K562 (cell line): Measurements from ENCODE around the gene PIGM. TPM values are rescaled to one million over a fixed set of nuclear protein-coding genes. Genes with fewer than 3 reads are reported as not detected.

Source experiments
- ATAC-seq: fragments of 200-7000 bp; cut with Tn5 transposase; 3 replicates; pipeline ENCODE4 v1.9.1; 2020; ENCODE audit warnings: moderate library complexity
- BruUV-seq: library from RNA; stranded (reverse); fragments of 400-500 nt; replicated peaks from 2 replicates; lab custom pipeline; 2021; lab: Mats Ljungman, UMichigan
- CTCF ChIA-PET: fragments of 300-600 bp; formaldehyde crosslinking; extraction: SDS; loops from one replicate; lab custom pipeline; 2021; ENCODE audit warnings: low intra/inter-chr PET ratio; lab: Yijun Ruan, JAX
- POLR2A ChIA-PET: fragments of 300-600, 350-650 bp; sonication (Branson Sonifier 250); formaldehyde crosslinking; extraction: SDS; loops from one replicate; lab custom pipeline; 2021; ENCODE audit warnings: antibody characterized with exemption, inconsistent platforms; lab: Yijun Ruan, JAX
- DNase-seq, 4 experiments: peaks; one replicate each; pipeline versions ENCODE4 v3.0.0 to v3.0.0-alpha.2; 2011 to 2018; ENCODE audit warnings: low spot score in 3 of 4, mixed read lengths in 3 of 4; ENCODE audit errors: extremely low read depth in 1 of 4
- FAIRE-seq: peaks from 2 replicates; lab custom pipeline; 2011; peaks lifted over from hg19 to GRCh38; lab: Jason Lieb, UNC
- H2AFZ ChIP-seq: 2 replicates; pipeline ENCODE4 v1.6.0; 2011; ENCODE audit warnings: low read depth, low read length, control low read depth, inconsistent platforms
- H3K27ac ChIP-seq: fragments of 200-600 bp; 3 replicates; pipeline ENCODE4 v1.8.0; 2011; ENCODE audit warnings: low read depth, mild to moderate bottlenecking, control low read depth, inconsistent platforms, low read length, moderate library complexity, mixed read lengths; ENCODE audit errors: extremely low read depth
- H3K27me3 ChIP-seq, 2 experiments: fragments of 300-600 bp in 1 of 2; 2 replicates in 1 of 2; 3 replicates in 1 of 2; pipeline versions ENCODE4 v1.6.0 to v1.8.0; 2011; ENCODE audit warnings: inconsistent platforms in 2 of 2, low read length in 2 of 2, mild to moderate bottlenecking in 1 of 2, mixed read lengths in 1 of 2, moderate library complexity in 1 of 2; ENCODE audit not compliant: control insufficient read depth in 2 of 2, insufficient read depth in 2 of 2
- H3K36me3 ChIP-seq: fragments of 300-600 bp; 3 replicates; pipeline ENCODE4 v1.8.0; 2011; ENCODE audit warnings: mild to moderate bottlenecking, low read length, inconsistent platforms; ENCODE audit not compliant: control insufficient read depth, insufficient read depth
- H3K4me1 ChIP-seq, 2 experiments: fragments of 200-600 bp in 1 of 2; replicated peaks in 1 of 2; 2 replicates in 1 of 2; 3 replicates in 1 of 2; pipeline versions ENCODE4 v1.5.1 to v1.8.0; 2011; ENCODE audit warnings: inconsistent platforms in 2 of 2, low read length in 2 of 2, mild to moderate bottlenecking in 1 of 2, mixed read lengths in 1 of 2, moderate library complexity in 1 of 2; ENCODE audit not compliant: control insufficient read depth in 2 of 2, insufficient read depth in 2 of 2
- H3K4me2 ChIP-seq: 2 replicates; pipeline ENCODE4 v1.6.1; 2011; ENCODE audit warnings: low read length, control low read depth, inconsistent platforms, mixed read lengths; ENCODE audit not compliant: insufficient read depth
- H3K4me3 ChIP-seq: fragments of 200-600 bp; sonication (generic), shearing (Covaris generic); 2 replicates; pipeline ENCODE4 v1.5.1; 2016; ENCODE audit warnings: control low read depth, inconsistent platforms
- H3K79me2 ChIP-seq: fragments of 200-600 bp; 3 replicates; pipeline ENCODE4 v1.8.0; 2011; ENCODE audit warnings: low read length, inconsistent platforms; ENCODE audit not compliant: control insufficient read depth, insufficient read depth
- H3K9ac ChIP-seq, 2 experiments: 2 replicates each; pipeline versions ENCODE4 v1.6.0 to v1.6.1; 2011; ENCODE audit warnings: low read depth in 2 of 2, low read length in 2 of 2, control low read depth in 1 of 2, inconsistent platforms in 1 of 2, mild to moderate bottlenecking in 1 of 2, mixed read lengths in 1 of 2; ENCODE audit not compliant: insufficient read depth in 1 of 2
- H3K9me1 ChIP-seq: one replicate; pipeline ENCODE4 v1.6.0; 2011; ENCODE audit warnings: inconsistent platforms, mild to moderate bottlenecking, low read length, moderate library complexity; ENCODE audit not compliant: control insufficient read depth, insufficient read depth
- H3K9me3 ChIP-seq: replicated peaks from 2 replicates; pipeline ENCODE4 v1.5.1; 2011; ENCODE audit warnings: low read depth, low read length, inconsistent platforms; ENCODE audit not compliant: control insufficient read depth, insufficient read depth
- H4K20me1 ChIP-seq: replicated peaks from 2 replicates; pipeline ENCODE4 v1.6.1; 2011; ENCODE audit warnings: low read length, inconsistent platforms, mixed read lengths; ENCODE audit not compliant: control insufficient read depth, insufficient read depth
- CBFB ChIP-seq: sonication (generic); formaldehyde crosslinking; IDR thresholded peaks from 2 replicates; pipeline ENCODE4 v1.4.0; 2020; ENCODE audit warnings: mild to moderate bottlenecking, missing genetic modification reagents
- DPF2 ChIP-seq: fragments of 450-650 bp; IDR thresholded peaks from 2 replicates; pipeline ENCODE4 v1.6.1; 2016
- FOXA1 ChIP-seq: fragments of 450-650 bp; IDR thresholded peaks from 2 replicates; pipeline ENCODE4 v1.6.1; 2016; ENCODE audit warnings: mild to moderate bottlenecking, borderline replicate concordance
- FOXP1 ChIP-seq: sonication (generic); formaldehyde crosslinking; IDR thresholded peaks from 2 replicates; pipeline ENCODE4 v1.8.0; 2022; ENCODE audit warnings: mild to moderate bottlenecking, missing genetic modification reagents
- GTF2E2 ChIP-seq: fragments of 200-800 bp; sonication (Bioruptor generic); IDR thresholded peaks from 2 replicates; pipeline ENCODE4 v1.6.1; 2016; ENCODE audit warnings: missing genetic modification characterization, missing compliant biosample characterization
- HNRNPLL ChIP-seq: fragments of 200-400 bp; formaldehyde crosslinking; IDR thresholded peaks from 2 replicates; pipeline ENCODE4 v1.6.1; 2017; ENCODE audit warnings: low read length, low read depth, mild to moderate bottlenecking; ENCODE audit not compliant: poor library complexity, severe bottlenecking
- MTA2 ChIP-seq: fragments of 450-650 bp; IDR thresholded peaks from 2 replicates; pipeline ENCODE4 v1.6.1; 2016; ENCODE audit warnings: low read depth
- MXI1 ChIP-seq: IDR thresholded peaks from 2 replicates; pipeline ENCODE4 v1.6.1; 2011; ENCODE audit warnings: low read depth, mild to moderate bottlenecking, improper control_type of control experiment, low read length
- PHB2 ChIP-seq: fragments of 450-650 bp; IDR thresholded peaks from 2 replicates; pipeline ENCODE4 v1.6.1; 2017; ENCODE audit warnings: low read depth
- POLR2A ChIP-seq: fragments of 450-650 bp; conservative IDR thresholded peaks from 2 replicates; pipeline ENCODE4 v1.6.1; 2016
- POLR2G ChIP-seq: fragments of 200-400 bp; formaldehyde crosslinking; IDR thresholded peaks from 2 replicates; pipeline ENCODE4 v1.6.1; 2017; ENCODE audit warnings: low read depth, mild to moderate bottlenecking, antibody characterized with exemption, low read length, moderate library complexity
- SIRT6 ChIP-seq: IDR thresholded peaks from one replicate; pipeline ENCODE4 v1.6.1; 2012; ENCODE audit warnings: low read depth, mild to moderate bottlenecking, control low read depth, inconsistent platforms, low read length, moderate library complexity
- SMARCB1 ChIP-seq: IDR thresholded peaks from 2 replicates; pipeline ENCODE4 v1.6.1; 2011; ENCODE audit warnings: improper control_type of control experiment, low read depth; ENCODE audit not compliant: insufficient read length
- SRSF3 ChIP-seq: fragments of 200-400 bp; formaldehyde crosslinking; IDR thresholded peaks from 2 replicates; pipeline ENCODE4 v1.6.1; 2016; ENCODE audit warnings: mild to moderate bottlenecking, low read length, moderate library complexity; ENCODE audit not compliant: insufficient read depth
- ZNF232 ChIP-seq: sonication (generic); formaldehyde crosslinking; IDR thresholded peaks from 2 replicates; pipeline ENCODE4 v1.8.0; 2022; ENCODE audit warnings: mild to moderate bottlenecking, missing genetic modification reagents
- ZNF778 ChIP-seq: fragments of 450-650 bp; formaldehyde crosslinking; IDR thresholded peaks from 2 replicates; pipeline ENCODE4 v1.4.0; 2020; ENCODE audit warnings: mild to moderate bottlenecking, moderate library complexity
- whole genome bisulfite sequencing: fragments of 100-300 bp; shearing (Covaris generic); methylation state at CpG from one replicate; pipeline ENCODE4 v1.1.6; 2016; ENCODE audit warnings: low coverage, mixed read lengths; ENCODE audit not compliant: insufficient coverage; ENCODE audit errors: missing lambda C conversion rate; 5-methylcytosine and 5-hydroxymethylcytosine counted together
- in situ Hi-C: fragments of 300-500 bp; cut with MboI; formaldehyde crosslinking; loops from 4 replicates; pipeline ENCODE4 v1.15.0; 2018; ENCODE audit warnings: inconsistent platforms, mixed read lengths
- intact Hi-C: fragments of 100-400 bp; cut with micrococcal nuclease; formaldehyde crosslinking; loops from 2 replicates; pipeline ENCODE4 v1.14.2; 2022
- polyA plus RNA-seq, 8 experiments: library from polyadenylated mRNA; depleted of rRNA in 4 of 8; stranded (reverse) in 5 of 8; unstranded in 3 of 8; fragments of >200 nt; fragmentation: Nextera tagmentation in 2 of 8; fragmentation: Illumina TruSeq in 1 of 8; extraction: Ambion mirVana in 2 of 8; extraction: Trizol in 1 of 8; gene quantifications; 2 replicates each; pipeline versions ENCODE4 v1.2.1 to v1.2.3, GENCODE V29; 2011 to 2014; ENCODE audit warnings: inconsistent platforms in 1 of 8, missing spikeins in 1 of 8
- total RNA-seq, 7 experiments: library from RNA; depleted of rRNA in 6 of 7; stranded (reverse); fragments of >200 nt in 6 of 7; fragmentation: Illumina TruSeq in 2 of 7; extraction: Trizol in 2 of 7; gene quantifications; 2 replicates each; pipeline versions ENCODE4 v1.2.1 to v1.2.3, GENCODE V29; 2011 to 2021; ENCODE audit warnings: low replicate concordance in 1 of 7
- TF ChIP-seq, protein P1 (sequence below): fragments of 450-650 bp; IDR thresholded peaks from 2 replicates; pipeline ENCODE4 v1.6.1; 2014; ENCODE audit warnings: low read depth, mild to moderate bottlenecking, moderate library complexity, borderline replicate concordance
- TF ChIP-seq, protein P2 (sequence below): fragments of 250-450 bp; sonication (Bioruptor Pico); IDR thresholded peaks from 2 replicates; pipeline ENCODE4 v1.5.0; 2022; ENCODE audit warnings: mild to moderate bottlenecking
- TF ChIP-seq, protein P3 (sequence below): sonication (generic); formaldehyde crosslinking; IDR thresholded peaks from 2 replicates; pipeline ENCODE4 v1.8.1; 2023; ENCODE audit warnings: mild to moderate bottlenecking, missing genetic modification reagents

The PIGM gene
- total and polyA plus RNA-seq, 9 of the 15 experiments (the other 6 are each of a cell fraction or from before 2014, with no cell fraction given) = 2.6 to 6.7 (median 4.3) TPM

DNA sequence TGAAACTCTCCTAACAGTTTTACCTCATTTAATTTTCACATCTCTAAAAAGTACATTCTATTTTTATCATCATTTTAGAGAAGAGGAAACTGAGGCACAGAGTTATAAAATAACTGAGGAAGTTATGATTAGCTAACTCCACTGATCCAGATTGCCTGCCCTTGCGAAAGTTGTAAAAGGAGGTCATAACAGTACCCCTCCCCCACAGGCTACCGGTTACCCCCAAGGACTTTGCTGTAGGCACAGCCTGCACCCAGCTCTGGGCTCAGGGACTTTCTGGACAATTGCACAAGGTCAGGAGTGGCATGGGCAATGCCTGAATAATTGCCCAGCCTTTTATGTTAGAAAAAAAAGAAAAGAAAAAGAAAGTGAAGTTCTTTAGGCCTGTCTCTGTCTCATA, 22.7 kb downstream of the PIGM start:
- Histone ChIP-seq H3K36me3 (no peaks in the 10 kb centered on the region), H3K79me2 (no peaks in the 10 kb centered on the region), H3K27ac (no peak overlapping the region), H2AFZ (no peak overlapping the region), H3K4me3 (no peak overlapping the region), H3K4me1 (no peaks in the 10 kb centered on the region), H3K27me3 (peaks cover 0 to 2% of the 10 kb centered on the region in 2 experiments; a peak in 2 of 5 replicates), H4K20me1 (no peaks in the 10 kb centered on the region), H3K9me3 (no peaks in the 10 kb centered on the region), H3K9me1 (no peaks in the 10 kb centered on the region), H3K4me2 (no peak overlapping the region), H3K9ac (no peak overlapping the region)
- TF ChIP-seq, protein P1, sequence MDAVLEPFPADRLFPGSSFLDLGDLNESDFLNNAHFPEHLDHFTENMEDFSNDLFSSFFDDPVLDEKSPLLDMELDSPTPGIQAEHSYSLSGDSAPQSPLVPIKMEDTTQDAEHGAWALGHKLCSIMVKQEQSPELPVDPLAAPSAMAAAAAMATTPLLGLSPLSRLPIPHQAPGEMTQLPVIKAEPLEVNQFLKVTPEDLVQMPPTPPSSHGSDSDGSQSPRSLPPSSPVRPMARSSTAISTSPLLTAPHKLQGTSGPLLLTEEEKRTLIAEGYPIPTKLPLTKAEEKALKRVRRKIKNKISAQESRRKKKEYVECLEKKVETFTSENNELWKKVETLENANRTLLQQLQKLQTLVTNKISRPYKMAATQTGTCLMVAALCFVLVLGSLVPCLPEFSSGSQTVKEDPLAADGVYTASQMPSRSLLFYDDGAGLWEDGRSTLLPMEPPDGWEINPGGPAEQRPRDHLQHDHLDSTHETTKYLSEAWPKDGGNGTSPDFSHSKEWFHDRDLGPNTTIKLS = no peak
- TF ChIP-seq GTF2E2 (tag) = no peak
- TF ChIP-seq SIRT6 = no peak
- no peak for TF ChIP-seq ZNF232 (CRISPR knock-in tag)
- TF ChIP-seq POLR2G = no peak
- TF ChIP-seq SMARCB1 = no peak
- no peak for TF ChIP-seq FOXA1
- no peak for TF ChIP-seq FOXP1
- no peak for TF ChIP-seq ZNF778
- TF ChIP-seq MXI1 = no peak
- TF ChIP-seq MTA2 = no peak
- TF ChIP-seq, protein P2, sequence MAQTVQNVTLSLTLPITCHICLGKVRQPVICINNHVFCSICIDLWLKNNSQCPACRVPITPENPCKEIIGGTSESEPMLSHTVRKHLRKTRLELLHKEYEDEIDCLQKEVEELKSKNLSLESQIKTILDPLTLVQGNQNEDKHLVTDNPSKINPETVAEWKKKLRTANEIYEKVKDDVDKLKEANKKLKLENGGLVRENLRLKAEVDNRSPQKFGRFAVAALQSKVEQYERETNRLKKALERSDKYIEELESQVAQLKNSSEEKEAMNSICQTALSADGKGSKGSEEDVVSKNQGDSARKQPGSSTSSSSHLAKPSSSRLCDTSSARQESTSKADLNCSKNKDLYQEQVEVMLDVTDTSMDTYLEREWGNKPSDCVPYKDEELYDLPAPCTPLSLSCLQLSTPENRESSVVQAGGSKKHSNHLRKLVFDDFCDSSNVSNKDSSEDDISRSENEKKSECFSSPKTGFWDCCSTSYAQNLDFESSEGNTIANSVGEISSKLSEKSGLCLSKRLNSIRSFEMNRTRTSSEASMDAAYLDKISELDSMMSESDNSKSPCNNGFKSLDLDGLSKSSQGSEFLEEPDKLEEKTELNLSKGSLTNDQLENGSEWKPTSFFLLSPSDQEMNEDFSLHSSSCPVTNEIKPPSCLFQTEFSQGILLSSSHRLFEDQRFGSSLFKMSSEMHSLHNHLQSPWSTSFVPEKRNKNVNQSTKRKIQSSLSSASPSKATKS (CRISPR knock-in tag) = no peak
- TF ChIP-seq SRSF3 = no peak
- TF ChIP-seq, protein P3, sequence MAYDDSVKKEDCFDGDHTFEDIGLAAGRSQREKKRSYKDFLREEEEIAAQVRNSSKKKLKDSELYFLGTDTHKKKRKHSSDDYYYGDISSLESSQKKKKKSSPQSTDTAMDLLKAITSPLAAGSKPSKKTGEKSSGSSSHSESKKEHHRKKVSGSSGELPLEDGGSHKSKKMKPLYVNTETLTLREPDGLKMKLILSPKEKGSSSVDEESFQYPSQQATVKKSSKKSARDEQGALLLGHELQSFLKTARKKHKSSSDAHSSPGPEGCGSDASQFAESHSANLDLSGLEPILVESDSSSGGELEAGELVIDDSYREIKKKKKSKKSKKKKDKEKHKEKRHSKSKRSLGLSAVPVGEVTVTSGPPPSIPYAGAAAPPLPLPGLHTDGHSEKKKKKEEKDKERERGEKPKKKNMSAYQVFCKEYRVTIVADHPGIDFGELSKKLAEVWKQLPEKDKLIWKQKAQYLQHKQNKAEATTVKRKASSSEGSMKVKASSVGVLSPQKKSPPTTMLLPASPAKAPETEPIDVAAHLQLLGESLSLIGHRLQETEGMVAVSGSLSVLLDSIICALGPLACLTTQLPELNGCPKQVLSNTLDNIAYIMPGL (CRISPR knock-in tag) = no peak
- no peak for TF ChIP-seq PHB2
- TF ChIP-seq POLR2A = no peak
- TF ChIP-seq DPF2 = no peak
- no peak for TF ChIP-seq HNRNPLL
- TF ChIP-seq CBFB (CRISPR knock-in tag) = no peak
- POLR2A ChIA-PET = interaction anchor here (1.6 to 1.8 kb wide), 2 partner anchors 16 to 168 kb away, joined by 3 read pairs; no protein-coding TSS in a partner anchor
- no TSS peak for BruUV-seq
- CTCF ChIA-PET = interaction anchor here (2.0 to 4.7 kb wide), 2 partner anchors 118 to 211 kb away, joined by 6 to 44 read pairs; no protein-coding TSS in a partner anchor
- 3% methylated on average over 2 of the region's 2 CpGs for WGBS
- FAIRE-seq = no peak
- in situ Hi-C loops = loop anchor here (5.0 kb wide), 2 partner anchors 72 to 212 kb away; no protein-coding TSS in a partner anchor
- intact Hi-C loops = loop anchor here (5.0 kb wide), 1 partner anchor 227 kb away; the partner anchor contains the start of gene DUSP23
- no peak for DNase-seq
- no peak for ATAC-seq
